ENCODE data around the gene FDCSP. TPM values are rescaled to one million over a fixed set of nuclear protein-coding genes. Genes with fewer than 3 reads are reported as not detected.

FDCSP gene
- total and polyA plus RNA-seq, 9 donors = 0.13 to 0.71 (median 0.38) TPM; not detected in 5

Other genes starting within 250 kb of the FDCSP start
- not detected for gene STATH, start 230.2 kb upstream of the FDCSP start, total RNA-seq
- gene STATH, start 230.2 kb upstream of the FDCSP start, polyA plus RNA-seq (ENCODE audit: insufficient read depth in 1 of 8, insufficient read length in 8 of 8, low replicate concordance in 1 of 8) = not detected
- not detected for gene HTN3, start 197.7 kb upstream of the FDCSP start, total RNA-seq
- not detected for gene HTN3, start 197.7 kb upstream of the FDCSP start, polyA plus RNA-seq (ENCODE audit: insufficient read depth in 1 of 8, insufficient read length in 8 of 8, low replicate concordance in 1 of 8)
- not detected for gene HTN1, start 175.7 kb upstream of the FDCSP start, total RNA-seq
- gene HTN1, start 175.7 kb upstream of the FDCSP start, polyA plus RNA-seq (ENCODE audit: insufficient read depth in 1 of 8, insufficient read length in 8 of 8, low replicate concordance in 1 of 8) = under 1 TPM in 1 of 8 donors, not detected in 7; 0.16 TPM
- gene PRR27, start 71.9 kb upstream of the FDCSP start, total RNA-seq = not detected
- gene PRR27, start 71.9 kb upstream of the FDCSP start, polyA plus RNA-seq (ENCODE audit: insufficient read depth in 1 of 8, insufficient read length in 8 of 8, low replicate concordance in 1 of 8) = under 1 TPM in 2 of 8 donors, not detected in 6; 0.04 to 0.06 TPM
- not detected for gene ODAM, start 30.4 kb upstream of the FDCSP start, total RNA-seq
- under 1 TPM in 1 of 8 donors, not detected in 7; 0.34 TPM for gene ODAM, start 30.4 kb upstream of the FDCSP start, polyA plus RNA-seq (ENCODE audit: insufficient read depth in 1 of 8, insufficient read length in 8 of 8, low replicate concordance in 1 of 8)
- not detected for gene CSN3, start 16.5 kb downstream of the FDCSP start, total RNA-seq
- not detected for gene CSN3, start 16.5 kb downstream of the FDCSP start, polyA plus RNA-seq (ENCODE audit: insufficient read depth in 1 of 8, insufficient read length in 8 of 8, low replicate concordance in 1 of 8)
- gene CABS1, start 108.9 kb downstream of the FDCSP start, total RNA-seq = not detected
- gene CABS1, start 108.9 kb downstream of the FDCSP start, polyA plus RNA-seq (ENCODE audit: insufficient read depth in 1 of 8, insufficient read length in 8 of 8, low replicate concordance in 1 of 8) = under 1 TPM in 1 of 8 donors, not detected in 7; 0.53 TPM
- gene SMR3A, start 134.6 kb downstream of the FDCSP start, total RNA-seq = not detected
- not detected for gene SMR3A, start 134.6 kb downstream of the FDCSP start, polyA plus RNA-seq (ENCODE audit: insufficient read depth in 1 of 8, insufficient read length in 8 of 8, low replicate concordance in 1 of 8)
- not detected for gene SMR3B, start 157.0 kb downstream of the FDCSP start, total RNA-seq
- under 1 TPM in 1 of 8 donors, not detected in 7; 0.20 TPM for gene SMR3B, start 157.0 kb downstream of the FDCSP start, polyA plus RNA-seq (ENCODE audit: insufficient read depth in 1 of 8, insufficient read length in 8 of 8, low replicate concordance in 1 of 8)
- gene OPRPN, start 171.8 kb downstream of the FDCSP start, total RNA-seq = not detected
- not detected for gene OPRPN, start 171.8 kb downstream of the FDCSP start, polyA plus RNA-seq (ENCODE audit: insufficient read depth in 1 of 8, insufficient read length in 8 of 8, low replicate concordance in 1 of 8)
- gene MUC7, start 246.1 kb downstream of the FDCSP start, total RNA-seq = not detected
- gene MUC7, start 246.1 kb downstream of the FDCSP start, polyA plus RNA-seq (ENCODE audit: insufficient read depth in 1 of 8, insufficient read length in 8 of 8, low replicate concordance in 1 of 8) = under 1 TPM in 2 of 8 donors, not detected in 6; 0.15 to 0.36 TPM

All from muscle of leg (tissue), 9 donors.